ENCODE measurements around the gene CSK.

DNA sequence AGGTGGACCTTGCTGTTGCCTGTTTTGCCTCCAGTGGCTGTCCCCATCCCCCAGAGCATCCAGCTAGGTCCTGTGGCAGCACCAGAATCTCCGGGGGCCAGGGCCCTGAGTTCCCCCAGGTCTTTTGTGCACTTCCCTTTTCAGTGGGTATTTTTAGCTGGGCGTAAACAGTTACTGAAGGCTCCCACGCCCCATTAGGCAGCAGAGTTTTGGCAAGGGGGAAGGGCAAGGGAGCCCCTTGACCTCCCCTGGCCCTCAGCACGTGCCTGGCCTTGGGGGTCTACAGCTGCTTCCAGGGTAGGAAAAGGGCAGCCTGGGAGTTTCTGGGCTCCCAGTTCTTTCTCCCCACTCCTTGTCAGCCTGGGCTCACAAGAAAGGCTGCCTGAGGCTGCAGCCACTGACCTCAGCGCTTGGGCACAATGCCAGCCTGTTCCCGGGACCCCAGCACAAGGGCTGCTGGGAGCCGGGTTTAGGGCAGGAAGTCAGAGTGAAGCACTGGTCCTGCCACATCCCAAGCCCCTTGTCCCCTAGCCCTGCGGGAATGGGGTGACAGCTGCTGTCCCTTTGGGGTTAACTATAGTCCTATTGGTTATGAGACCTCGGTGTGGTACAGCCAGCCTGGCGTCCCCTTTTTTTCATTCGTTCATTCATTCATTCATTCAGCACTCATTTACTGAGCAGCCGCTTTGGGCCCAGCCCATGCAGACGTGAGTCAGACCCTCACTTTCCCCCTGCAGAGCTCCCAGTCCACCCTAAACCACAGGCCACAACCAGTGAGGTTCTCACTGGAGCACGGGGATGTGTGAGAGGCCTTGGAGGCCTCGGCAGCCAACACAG, 8.4 kb downstream of the CSK start:
- no peak for TF ChIP-seq POLR2AphosphoS5 (IDR thresholded peaks at IDR 0.05; ENCODE audit: borderline replicate concordance, low read depth, low read length)
- TF ChIP-seq EZH2 (IDR thresholded peaks at IDR 0.05) = no peak
- no peak for TF ChIP-seq FOXP2 (optimal IDR thresholded peaks at IDR 0.05; ENCODE audit: control extremely low read depth, extremely low read length, insufficient read depth)
